GM20000 (cell line): ENCODE data around the gene ASTN1.

Source experiments
- DNase-seq: peaks from one replicate; pipeline ENCODE4 v3.0.0; 2012; ENCODE audit warnings: low spot score
- CTCF ChIP-seq: IDR thresholded peaks from 2 replicates; pipeline ENCODE4 v1.5.1; 2012; ENCODE audit warnings: mild to moderate bottlenecking, control low read depth; ENCODE audit errors: extremely low read depth, missing control alignments

The ASTN1 gene

GRCh38 chr1:176926330-176927086 is 238.0 kb downstream of the ASTN1 start:
- no peak for DNase-seq
- TF ChIP-seq CTCF = no peak

GRCh38 chr1:176925223-176925622 is 239.3 kb downstream of the ASTN1 start:
- no peak for TF ChIP-seq CTCF
- no peak for DNase-seq

- no peak for DNase-seq
- TF ChIP-seq CTCF = no peak
These were observed 241.2 kb downstream of the ASTN1 start for GRCh38 chr1:176923283-176923682.

- no peak for TF ChIP-seq CTCF
- no peak for DNase-seq
These were observed 244.8 kb downstream of the ASTN1 start for GRCh38 chr1:176919386-176920378.

- no peak for TF ChIP-seq CTCF
- DNase-seq = no peak
These were observed 258.9 kb downstream of the ASTN1 start for GRCh38 chr1:176905648-176906047.

GRCh38 chr1:176904057-176904751 is 260.3 kb downstream of the ASTN1 start:
- no peak for DNase-seq

More at GRCh38 chr1:176904057-176904751, 260.3 kb downstream of the ASTN1 start:
- no peak for TF ChIP-seq CTCF
